WI38 (cell line): Measurements from ENCODE around the gene HSPB2.

Source experiments
- H3K4me3 ChIP-seq: 2 replicates; pipeline ENCODE4 v1.5.1; 2011; ENCODE audit warnings: low read depth, mild to moderate bottlenecking, control low read depth, low read length
- CTCF ChIP-seq: IDR thresholded peaks from 2 replicates; pipeline ENCODE4 v1.5.1; 2012; ENCODE audit warnings: low read depth, mild to moderate bottlenecking, control low read depth, low read length

HSPB2 gene

GRCh38 chr11:111951565-111951964 lies 39.0 kb downstream of the HSPB2 start:
- no peak overlapping the region for H3K4me3 ChIP-seq
- no peak for TF ChIP-seq CTCF

- H3K4me3 ChIP-seq = no peak overlapping the region
- no peak for TF ChIP-seq CTCF
Measured at GRCh38 chr11:111954154-111954553, 41.6 kb downstream of the HSPB2 start.

- no peak overlapping the region for H3K4me3 ChIP-seq
- TF ChIP-seq CTCF = no peak
Measured at GRCh38 chr11:111957663-111958444, 45.3 kb downstream of the HSPB2 start.

GRCh38 chr11:111960916-111961315 lies 48.4 kb downstream of the HSPB2 start:
- no peak overlapping the region for H3K4me3 ChIP-seq
- TF ChIP-seq CTCF = no peak

- no peak overlapping the region for H3K4me3 ChIP-seq
Measured at GRCh38 chr11:111961389-111962300, 49.1 kb downstream of the HSPB2 start.

More at GRCh38 chr11:111961389-111962300, 49.1 kb downstream of the HSPB2 start:
- TF ChIP-seq CTCF = no peak
